ENCODE data around the gene TEX19.

TEX19 gene, protein sequence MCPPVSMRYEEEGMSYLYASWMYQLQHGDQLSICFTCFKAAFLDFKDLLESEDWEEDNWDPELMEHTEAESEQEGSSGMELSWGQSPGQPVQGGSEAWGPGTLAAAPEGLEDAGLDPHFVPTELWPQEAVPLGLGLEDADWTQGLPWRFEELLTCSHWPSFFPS

DNA sequence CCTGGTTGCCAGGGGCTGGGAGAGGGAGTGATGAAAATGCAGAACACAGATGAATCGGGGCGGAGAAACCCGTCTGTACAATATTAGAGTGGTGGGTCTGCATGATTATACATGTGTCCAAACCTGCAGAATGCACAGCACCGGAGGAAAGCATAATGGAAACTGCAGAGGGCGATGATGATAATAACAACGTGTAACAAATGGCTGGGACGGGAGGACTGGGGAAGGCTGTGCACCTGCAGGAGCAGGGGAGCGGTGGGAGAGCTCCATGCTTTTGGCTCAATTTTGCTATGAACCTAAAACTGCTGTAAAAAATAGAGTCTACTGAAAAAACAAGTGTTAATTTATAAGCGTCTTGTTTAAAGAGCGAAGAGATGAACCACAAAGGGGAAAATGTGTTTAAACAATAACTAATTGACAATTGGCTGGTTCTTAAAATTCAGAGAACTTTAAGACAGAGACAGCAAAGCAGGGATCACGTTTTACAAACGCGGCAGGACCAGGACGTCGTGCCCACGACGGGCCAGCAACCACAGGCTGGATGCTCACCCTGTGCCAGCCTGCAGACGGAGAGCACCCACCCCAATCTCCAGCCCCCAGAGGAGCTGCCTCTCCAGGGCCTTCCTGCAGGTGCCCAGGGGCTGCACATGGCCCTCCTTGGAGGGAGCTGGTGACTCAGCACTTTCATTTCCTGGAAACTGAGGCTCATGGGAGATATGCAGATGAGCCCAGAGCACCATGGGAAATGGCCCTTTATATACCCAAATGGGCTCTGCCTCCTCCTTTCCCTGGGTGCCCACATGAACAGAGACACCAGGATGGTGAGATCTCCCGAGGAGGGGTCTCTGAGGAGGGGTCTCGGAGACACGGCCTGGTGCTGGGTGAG lies at the start of gene TEX19:
Gene TEX19 (plus strand): TSS at position 783 of the 886 bp plus-strand sequence. CDS start 2,904 bp downstream, outside the sequence.
- DNase-seq, result no peak

DNA sequence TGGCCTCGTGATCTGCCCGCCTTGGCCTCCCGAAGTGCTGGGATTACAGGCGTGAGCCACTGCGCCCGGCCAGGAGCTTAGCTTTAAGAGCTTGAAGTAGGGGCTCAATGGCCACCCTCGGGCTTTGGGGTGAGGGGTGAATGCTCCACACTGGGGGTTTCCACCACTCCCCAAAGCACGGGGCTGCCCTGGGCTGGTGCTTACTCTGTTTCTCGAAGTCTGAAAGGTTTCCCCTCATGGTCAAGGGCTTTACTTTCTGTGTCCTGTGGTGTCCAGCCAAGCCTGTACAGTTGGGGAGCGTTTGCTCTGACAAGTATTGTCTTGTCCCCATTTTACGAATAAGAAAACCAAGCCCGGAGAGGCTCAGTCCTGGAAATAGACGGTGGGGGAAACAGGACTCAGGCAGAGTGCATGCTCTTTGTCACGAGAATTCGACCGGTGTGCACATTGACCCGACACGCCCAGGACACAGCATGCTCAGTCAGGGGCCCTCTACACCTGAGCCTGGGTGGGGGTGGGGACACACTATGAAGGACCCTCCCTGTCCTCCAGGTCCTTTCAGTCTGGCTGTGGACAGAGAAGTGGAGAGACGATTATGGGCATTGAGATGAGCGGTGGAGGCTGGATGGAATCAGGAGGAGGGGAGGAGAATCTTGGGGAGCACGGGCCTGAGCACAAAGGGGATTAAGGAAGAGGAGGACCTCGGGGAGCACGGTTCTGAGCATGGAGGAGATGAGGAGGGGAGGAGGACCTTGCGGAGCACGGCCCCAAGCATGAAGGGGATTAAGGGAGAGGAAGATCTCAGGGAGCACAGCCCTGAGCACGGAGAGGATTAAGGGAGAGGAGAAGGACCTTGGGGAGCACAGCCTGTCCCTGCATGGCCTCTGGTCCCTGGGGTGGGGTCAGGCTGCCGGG lies 49.1 kb upstream of the TEX19 start:
- no peak for DNase-seq

DNA sequence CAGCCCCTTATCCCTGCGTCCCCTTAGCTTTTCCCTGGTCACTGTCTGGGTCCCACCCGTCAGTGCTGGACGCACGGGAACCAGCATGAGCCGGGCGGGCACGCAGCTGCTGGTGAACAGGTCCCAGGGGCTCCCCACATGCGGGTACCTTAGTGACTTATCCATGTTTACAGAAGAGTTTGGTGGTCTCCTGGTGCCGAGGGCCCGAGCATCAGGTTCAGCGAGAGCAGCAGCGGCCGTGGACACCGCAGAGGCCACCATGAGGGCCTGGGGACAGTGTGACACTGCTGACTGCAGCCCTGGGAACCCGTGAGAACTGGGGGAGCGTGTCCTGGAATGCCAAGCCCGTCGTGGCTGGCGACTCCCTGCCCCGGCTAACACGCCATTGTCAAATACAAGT lies 48.2 kb upstream of the TEX19 start:
- no peak for DNase-seq

DNA sequence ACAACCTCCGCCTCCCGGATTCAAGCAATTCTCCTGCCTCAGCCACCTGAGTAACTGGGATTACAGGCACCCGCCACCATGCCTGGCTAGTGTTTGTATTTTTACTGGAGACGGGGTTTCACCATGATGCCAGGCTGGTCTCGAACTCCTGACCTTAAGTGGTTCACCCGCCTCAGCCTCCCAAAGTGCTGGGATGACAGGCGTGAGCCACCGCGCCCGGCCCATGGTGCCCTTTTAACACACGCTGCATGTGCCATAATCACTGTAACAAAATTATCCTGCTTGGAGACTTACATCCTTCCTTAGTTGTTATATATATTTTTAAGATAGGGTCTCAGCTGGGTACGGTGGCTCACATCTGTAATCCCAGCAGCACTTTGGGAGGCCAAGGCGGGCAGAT lies 47.1 kb upstream of the TEX19 start:
- DNase-seq, result no peak

DNA sequence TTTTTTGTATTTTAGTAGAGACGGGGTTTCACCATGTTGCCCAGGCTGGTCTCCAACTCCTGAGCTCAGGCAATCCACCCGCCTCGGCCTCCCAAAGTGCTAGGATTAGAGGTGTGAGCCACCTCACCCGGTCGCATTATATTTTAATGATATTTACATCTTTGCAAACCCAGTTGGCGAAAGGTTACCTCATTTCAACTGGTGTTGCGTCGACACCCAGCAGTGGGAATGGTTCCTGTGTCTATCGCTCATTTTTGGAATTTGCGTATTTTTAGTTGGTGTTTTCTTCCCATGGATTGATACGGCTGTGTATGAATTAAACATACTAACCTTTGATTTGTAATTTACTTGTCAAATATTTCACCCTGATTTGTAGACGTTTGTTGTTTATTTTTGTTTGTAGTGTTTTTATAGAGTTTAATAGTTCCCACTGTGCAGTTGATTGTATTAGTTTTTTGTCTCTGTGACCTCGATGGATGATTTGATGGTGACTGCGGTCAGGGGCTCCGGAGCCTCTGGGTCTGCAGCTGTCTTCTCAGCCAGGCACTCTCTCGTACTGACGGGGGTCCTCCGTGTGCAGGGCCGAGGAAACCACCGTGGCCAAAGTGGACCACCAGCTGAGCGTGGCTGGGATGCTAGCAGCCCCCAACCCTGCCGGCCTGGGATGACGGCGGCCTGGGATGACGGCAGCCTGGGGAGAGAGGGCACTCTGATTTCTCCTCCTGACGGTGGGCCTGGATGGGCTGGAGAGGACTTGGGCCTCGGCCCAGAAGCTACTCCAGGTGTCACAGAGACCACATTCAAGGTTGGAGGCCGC lies 45.6 kb upstream of the TEX19 start:
- no peak for DNase-seq

DNA sequence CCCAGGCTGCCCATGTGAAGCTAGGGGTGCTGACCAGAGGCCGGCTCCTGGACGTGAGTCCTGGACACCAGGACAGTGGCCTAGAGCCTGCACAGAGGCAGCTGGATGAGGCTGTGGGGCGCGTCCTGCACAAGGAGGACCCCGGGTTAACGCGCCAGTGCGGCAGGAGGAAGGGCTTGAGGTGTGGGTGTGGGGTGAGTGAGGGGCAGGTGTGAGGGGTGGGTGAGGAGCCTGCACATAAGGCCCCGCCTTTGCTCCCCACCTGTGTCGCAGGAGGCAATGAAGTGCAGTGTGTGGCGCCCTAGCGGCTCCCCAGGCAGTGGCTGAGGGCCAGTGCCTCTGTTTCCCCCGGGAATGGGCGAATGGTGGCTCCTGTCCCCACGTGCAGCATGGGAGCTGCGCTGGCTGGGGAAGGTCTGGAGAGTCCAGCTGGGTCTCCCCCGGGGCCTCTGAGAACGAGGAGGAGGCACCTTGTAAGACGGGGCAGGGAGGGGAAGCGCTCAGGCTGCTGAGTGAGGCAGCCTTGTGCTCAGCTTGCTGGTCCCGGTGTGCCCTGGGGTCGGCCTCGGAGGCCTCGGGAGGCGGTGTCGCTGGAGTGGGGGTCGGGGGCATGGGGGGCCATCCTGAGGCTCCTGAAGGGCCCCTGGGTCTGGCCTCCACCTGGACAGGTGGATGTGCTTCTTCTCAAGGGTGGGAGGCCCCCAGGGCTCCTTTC lies 44.9 kb upstream of the TEX19 start:
- DNase-seq, result no peak

DNA sequence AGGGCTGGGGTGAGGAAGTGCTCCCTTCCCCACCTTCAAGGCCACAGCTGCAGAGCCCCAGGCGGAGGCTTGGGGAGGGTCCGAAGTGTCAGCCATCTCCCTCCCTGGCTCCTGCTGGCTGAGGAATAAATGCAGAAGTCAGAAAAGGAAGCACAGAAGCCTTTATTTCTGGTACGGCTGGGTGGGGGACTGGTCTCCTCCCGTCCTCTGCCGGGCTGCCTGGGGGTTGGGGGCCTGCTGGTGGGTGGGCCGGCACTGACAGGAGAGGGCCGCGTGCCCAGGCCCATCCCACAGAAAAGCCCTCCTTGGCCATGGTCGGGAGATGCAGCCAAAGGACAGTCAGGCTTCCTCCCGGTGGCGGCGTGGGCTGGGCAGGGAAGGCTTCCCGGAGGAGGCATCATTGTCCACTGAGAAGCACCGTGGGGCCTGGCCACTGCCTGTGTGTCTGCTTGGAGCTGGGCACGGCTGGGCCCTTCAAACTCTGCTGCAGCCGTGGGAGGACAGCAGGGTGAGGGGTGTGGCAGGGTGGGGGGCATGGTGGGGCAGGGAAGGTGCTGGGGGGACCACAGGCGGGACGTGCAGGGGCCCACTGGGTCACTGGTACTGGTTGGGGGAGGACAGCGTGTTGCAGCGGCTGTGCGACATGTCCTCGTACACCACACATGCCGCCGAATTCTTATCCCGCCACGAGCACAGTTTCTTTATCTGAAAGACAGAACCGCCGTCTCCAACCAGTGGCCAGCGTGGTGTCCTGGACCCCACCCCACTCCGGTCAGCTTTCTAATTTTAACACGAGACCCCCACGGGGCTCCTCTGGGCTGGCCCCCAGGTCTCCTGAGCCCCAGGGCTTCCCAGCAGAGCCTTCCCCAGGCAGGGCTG lies 44.1 kb upstream of the TEX19 start:
- no peak for DNase-seq

DNA sequence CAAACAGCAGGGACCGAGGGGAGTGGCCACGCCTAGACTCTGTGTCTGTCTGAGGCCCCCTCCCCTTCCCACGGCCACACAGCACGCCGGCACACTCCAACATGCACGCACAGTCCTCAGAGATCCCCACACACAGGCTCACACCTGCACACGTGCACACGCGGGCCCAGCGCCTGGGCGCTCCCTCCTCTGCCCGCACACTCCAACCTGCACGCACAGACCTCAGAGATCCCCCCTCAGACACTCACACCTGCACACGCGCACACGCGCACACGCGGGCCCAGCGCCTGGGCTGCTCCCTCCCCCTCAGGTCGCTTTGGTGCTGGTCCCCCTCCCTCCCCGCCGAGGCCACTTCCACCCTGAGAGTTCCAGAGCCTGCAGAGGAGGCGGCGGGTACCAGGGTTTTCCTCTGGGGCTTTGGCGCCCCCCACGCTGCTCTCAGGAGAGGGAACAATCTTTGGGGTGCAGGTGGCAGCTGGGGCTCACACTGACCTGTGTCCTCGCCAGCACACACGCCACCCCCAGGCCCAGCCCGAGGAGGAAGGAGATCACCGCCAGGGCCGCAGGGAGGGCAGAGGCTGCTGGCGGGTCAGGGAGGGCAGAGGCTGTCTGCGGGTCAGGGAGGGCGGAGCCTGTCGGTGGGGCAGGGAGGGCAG lies 43.2 kb upstream of the TEX19 start:
- DNase-seq, result peak; percentile 79

DNA sequence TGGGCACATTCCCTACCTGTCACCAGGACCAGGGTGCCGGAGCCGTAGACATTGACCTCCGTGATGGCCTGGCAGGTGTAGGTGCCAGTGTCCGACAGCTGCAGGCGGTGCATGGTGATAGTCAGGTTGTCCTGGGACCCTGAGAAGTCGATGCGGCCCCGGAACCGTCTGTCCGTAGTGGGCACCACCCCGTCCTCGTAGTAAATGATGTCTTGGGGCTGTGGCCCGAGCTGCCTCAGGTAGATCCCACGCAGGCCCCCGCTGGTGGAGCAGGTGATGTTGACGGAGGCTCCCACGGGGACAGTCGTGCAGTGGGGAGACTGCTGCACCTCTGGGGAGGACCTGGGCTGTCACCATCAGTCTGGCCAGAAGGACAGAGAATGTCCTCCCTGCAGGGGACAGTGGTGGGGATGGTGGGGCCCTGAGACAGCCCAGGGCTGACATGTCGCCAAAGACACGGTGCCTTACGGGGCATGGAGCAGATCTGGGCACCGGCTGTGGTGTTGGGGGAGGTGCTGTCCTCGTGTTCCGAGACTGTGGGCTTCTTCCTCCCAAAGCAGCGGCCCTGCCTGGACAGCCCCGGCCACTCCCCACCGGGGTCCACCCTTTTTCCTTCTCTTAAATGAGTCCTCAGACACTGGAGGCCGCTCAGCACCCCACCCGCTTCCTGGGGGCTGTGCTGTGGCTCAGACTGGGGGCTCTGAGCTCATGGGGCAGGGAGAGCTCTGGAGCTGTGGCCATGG lies 42.2 kb upstream of the TEX19 start:
- peak; percentile 48 for DNase-seq

DNA sequence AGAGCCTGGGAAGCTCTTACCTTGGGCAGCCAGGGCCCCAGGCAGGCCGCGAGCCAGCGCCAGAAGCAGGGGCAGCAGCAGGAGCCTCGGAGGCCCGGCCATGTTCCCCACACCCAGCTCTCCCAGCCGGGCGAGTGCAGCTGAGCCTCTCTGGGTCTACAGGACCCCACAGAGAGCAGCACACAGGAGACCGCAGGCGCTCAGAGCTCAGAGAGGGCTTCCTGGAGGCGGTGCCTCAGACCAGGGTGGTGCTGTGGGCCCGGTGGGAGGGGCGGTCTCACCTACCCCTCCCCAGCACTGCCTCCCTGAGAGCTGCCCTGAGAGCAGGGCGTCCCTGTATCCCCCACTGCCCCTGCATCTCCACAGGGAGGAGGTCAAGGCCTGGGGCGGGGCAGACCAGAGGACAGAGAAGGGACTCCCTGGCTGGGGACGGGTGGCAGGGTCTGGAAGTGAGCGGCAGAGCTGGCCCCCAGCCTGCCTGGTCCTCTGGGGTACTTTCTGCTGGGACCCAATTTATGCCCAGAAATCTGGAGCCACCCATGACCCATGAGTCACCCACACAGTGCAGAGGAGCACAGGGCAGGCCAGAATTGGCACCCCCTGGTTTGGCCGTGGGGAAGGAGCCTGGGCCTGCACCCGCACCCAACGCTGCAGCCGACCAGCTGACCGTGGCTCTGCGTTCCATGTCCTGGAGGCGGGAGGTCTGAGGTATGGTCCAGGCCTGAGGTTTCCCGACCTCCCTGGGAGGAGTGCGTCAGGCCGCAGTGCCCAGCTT lies 41.5 kb upstream of the TEX19 start, which contains the start of gene CD7:
Gene CD7 (minus strand): TSS at position 215 of the 775 bp plus-strand sequence. CDS start 113 bp downstream, at position 102.
- DNase-seq, result peak; percentile 84

DNA sequence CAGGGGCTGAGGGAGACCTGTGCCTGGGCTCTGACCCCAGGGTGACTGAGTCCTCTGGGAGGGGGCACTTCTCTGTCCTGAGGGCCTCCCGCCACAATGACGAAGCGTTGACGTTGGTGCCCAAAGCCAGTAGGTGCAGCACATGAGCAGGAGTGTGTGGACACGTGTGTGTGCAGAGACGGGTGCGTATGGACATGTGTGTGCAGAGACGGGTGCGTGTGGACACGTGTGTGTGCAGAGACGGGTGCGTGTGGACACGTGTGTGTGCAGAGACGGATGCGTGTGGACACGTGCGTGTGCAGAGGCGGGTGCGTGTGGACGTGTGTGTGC lies 40.9 kb upstream of the TEX19 start:
- DNase-seq, result no peak

DNA sequence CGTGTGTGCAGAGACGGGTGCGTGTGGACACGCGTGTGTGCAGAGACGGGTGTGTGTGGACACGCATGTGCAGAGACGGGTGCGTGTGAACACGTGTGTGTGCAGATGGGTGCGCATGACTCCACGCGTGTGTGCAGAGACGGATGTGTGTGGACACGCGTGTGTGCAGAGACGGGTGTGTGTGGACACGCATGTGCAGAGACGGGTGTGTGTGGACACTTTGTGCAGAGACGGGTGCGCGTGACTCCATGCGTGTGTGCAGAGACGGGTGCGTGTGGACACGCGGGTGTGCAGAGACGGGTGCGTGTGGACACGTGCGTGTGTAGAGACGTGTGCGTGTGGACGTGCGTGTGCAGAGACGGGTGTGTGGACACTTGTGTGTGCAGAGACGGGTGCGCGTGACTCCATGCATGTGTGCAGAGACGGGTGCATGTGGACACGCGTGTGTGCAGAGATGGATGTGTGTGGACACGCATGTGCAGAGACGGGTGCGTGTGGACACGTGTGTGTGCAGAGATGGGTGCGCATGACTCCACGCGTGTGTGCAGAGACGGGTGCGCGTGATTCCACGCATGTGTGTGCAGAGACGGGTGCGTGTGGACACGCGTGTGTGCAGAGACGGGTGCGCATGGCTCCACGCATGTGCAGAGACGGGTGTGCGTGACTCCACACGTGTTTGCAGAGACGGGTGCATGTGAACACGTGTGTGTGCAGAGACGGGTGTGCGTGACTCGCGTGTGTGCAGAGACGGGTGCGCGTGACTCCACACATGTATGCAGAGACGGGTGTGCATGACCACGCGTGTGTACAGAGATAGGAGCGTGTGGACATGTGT lies 40.1 kb upstream of the TEX19 start:
- no peak for DNase-seq

DNA sequence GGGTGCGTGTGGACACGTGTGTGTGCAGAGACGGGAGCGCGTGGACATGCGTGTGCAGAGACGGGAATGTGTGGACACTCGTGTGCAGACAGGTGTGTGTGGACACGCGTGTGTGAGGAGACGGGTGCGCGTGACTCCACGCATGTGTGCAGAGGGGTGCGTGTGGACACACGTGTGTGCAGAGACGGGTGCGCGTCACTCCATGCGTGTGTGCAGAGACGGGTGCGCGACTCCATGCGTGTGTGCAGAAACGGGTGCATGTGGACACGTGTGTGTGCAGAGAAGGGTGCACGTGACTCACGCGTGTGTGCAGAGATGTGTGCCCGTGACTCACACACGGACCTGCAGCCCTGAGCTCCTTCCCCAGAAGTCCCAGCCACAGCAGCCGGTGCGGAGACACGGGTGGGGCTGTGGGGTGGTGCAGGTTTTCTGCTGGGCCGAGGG lies 39.4 kb upstream of the TEX19 start:
- DNase-seq, result no peak

DNA sequence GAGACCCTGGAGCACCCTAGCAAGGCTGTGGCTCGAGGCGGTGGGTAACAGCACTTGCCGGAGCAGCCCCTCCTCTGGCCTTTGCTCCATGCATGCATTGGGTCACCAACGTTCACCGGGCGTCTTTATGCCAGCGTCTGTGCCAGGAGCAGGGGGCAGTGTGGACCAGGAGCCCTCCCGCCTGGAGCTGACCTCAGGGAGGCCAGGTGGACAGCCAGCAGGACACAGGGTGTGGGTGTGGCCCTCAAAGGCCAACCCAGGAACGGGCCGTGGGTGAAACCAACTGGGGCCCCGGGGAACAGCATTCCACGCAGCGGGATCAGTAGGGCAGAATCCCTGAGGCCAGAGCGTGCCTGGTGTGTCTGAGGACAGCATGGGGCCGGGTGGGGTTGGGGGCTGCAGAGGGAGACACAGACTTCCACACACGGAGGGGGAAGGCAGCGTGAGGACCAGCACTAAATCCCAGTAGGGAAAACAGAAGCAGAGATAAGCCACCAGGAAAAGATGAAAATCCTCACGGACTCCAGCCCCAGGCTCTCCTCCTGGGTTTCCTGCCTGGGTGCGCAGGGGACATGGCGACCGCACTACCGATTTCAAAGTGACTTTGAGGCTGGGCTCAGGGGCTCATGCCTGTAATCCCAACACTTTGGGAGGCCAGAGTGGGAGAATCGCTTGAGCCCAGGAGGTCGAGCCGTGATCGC lies 38.8 kb upstream of the TEX19 start:
- no peak for DNase-seq

DNA sequence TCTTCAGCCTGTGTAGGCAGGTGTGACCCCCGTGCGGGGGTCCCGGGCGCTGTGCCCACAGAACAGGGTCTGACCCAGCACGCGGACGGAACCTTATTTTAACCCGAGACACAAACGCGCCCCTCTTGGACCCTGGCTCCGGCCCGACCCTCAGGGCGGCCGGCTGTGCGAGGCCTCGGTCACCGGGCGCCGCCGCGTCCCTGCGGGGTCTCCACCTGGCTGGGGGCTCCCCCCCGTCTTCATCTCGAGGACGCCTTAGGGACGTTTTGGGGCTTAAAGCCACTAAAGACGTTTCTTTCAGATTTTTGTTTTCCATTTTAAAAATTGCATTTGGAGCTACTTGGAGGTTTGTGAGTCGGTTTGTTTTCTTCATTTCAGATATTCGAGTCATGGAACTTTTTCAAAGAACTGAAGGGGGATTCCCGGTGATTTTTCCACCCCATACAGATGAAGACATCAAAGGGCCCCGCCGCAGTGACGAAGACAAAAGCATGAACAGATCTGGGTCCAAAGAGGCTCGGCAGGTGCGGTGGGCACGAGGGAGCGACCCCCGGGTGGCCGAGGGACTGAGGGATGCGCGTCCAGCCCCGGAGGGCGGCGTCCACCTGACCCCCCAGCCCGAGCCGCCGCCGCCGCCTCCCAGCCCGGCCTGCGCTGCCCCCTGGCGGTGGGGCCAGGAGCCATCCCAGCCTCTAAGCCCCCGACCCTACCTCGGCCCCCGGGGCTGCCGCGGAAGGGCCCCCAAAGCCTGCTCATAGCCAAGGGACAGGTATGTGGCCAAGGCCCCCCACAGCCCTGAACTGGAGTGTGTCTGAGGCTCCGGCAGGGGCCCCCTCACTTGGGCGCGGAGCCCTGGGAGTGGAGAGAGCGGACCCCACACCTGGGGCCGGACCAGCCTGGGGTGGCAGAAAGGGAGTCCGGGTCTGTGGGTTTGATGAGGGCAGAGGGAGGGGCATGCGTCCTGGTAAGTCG lies 37.8 kb upstream of the TEX19 start:
- DNase-seq, result peak; percentile 74

Measured in CD4-positive, alpha-beta T cell treated with Interleukin-17A for 4 hours (primary cell).